ENCODE results near the gene STAT2. TPM values are rescaled to one million over a fixed set of nuclear protein-coding genes. Genes with fewer than 3 reads are reported as not detected.

Gene STAT2
- total and polyA plus RNA-seq, 9 of the 15 experiments (the other 6 are each of a cell fraction or from before 2014, with no cell fraction given), result 15.5 to 46.9 (median 40.1) TPM

DNA sequence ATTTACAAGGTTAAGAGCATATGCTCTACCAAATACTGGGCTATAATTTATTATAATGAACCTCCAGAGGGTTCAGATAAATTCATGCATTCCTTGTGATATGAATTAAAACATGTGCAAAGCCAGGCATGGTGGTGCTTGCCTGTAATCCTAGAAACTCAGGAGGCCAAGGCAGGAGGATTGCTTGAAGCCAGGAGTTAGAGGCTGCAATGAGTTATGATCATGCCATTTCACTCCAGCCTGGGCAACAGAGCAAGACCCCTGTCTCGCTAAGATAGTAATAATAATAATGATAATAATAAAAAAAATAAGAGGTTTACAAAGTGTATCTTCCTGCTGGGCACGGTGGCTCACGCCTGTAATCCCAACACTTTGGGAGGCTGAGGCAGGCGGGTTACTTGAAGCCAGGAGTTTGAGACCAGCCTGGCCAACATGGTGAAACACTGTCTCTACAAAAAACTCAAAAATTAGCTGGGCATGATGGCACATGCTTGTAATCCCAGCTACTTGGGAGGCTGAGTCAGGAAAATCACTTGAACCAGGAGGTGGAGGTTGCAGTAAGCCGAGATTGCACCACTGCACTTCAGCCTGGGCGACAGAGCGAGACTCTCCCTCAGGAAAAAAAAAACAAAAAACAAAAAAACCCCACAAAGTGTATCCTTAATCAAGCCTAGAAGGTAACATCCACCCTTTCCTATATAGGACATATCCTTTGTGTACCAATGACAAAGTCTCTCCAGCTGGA lies 52.5 kb downstream of the STAT2 start:
- ChIA-PET CTCF (ENCODE audit: low intra/inter-chr PET ratio) (no interaction called here), POLR2A (interaction anchor here (0.6 to 1.6 kb wide), 6 partner anchors 8 to 181 kb away, joined by 3 to 8 read pairs (median 4); partner anchors contain the start of genes CS and PAN2)
- Histone ChIP-seq H3K4me1 (replicated peaks in 1 of 2; ENCODE audit: control insufficient read depth in 2 of 2, insufficient read depth in 2 of 2, low read length in 2 of 2) (no peaks in the 10 kb centered on the region; a peak in 1 of 5 replicates), H3K79me2 (ENCODE audit: control insufficient read depth, insufficient read depth, low read length) (no peaks in the 10 kb centered on the region), H4K20me1 (replicated peaks; ENCODE audit: control insufficient read depth, insufficient read depth, low read length) (no peaks in the 10 kb centered on the region), H3K4me3 (no peak overlapping the region), H3K36me3 (ENCODE audit: control insufficient read depth, insufficient read depth, low read length) (peaks cover 61% of the 10 kb centered on the region), H3K27ac (ENCODE audit: extremely low read depth, low read depth, low read length) (no peak overlapping the region), H2AFZ (ENCODE audit: low read depth, low read length) (no peak overlapping the region), H3K9me1 (ENCODE audit: control insufficient read depth, insufficient read depth, low read length) (no peaks in the 10 kb centered on the region), H3K27me3 (ENCODE audit: control insufficient read depth in 2 of 2, insufficient read depth in 2 of 2, low read length in 2 of 2) (no peaks in the 10 kb centered on the region), H3K9ac (ENCODE audit: insufficient read depth in 1 of 2, low read depth in 2 of 2, low read length in 2 of 2) (no peak overlapping the region), H3K9me3 (replicated peaks; ENCODE audit: control insufficient read depth, insufficient read depth, low read depth, low read length) (no peaks in the 10 kb centered on the region), H3K4me2 (ENCODE audit: insufficient read depth, low read length) (no peak overlapping the region)
- FAIRE-seq (no peak), DNase-seq (ENCODE audit: extremely low read depth in 1 of 4, low spot score in 3 of 4) (no peak), ATAC-seq (no peak)
- 98% methylated on average over 7 of the region's 7 CpGs for WGBS (ENCODE audit: insufficient coverage, low coverage, missing lambda C conversion rate)
- no TSS peak for BruUV-seq (replicated peaks)
- intact Hi-C loops (cut with micrococcal nuclease) (no loop called here), in situ Hi-C loops (cut with MboI) (no loop called here)
- TF ChIP-seq ZNF121 (CRISPR knock-in tag; conservative IDR thresholded peaks at IDR 0.05), result peak; percentile 64; the same call in 1 of the 2 replicates
- TF ChIP-seq NFE2 (IDR thresholded peaks at IDR 0.05; ENCODE audit: low read depth), result no peak
- no peak for TF ChIP-seq TAF15 (IDR thresholded peaks at IDR 0.05; ENCODE audit: low read depth, low read length)
- TF ChIP-seq, protein P1, sequence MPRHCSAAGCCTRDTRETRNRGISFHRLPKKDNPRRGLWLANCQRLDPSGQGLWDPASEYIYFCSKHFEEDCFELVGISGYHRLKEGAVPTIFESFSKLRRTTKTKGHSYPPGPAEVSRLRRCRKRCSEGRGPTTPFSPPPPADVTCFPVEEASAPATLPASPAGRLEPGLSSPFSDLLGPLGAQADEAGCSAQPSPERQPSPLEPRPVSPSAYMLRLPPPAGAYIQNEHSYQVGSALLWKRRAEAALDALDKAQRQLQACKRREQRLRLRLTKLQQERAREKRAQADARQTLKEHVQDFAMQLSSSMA (CRISPR knock-in tag; IDR thresholded peaks at IDR 0.05), result no peak
- TF ChIP-seq RNF2 (IDR thresholded peaks at IDR 0.05), result no peak
- peak; percentile 8 for TF ChIP-seq RBM25 (IDR thresholded peaks at IDR 0.05; ENCODE audit: low read depth, low read length, severe bottlenecking)

Data from K562 (cell line).